Measurements from ENCODE around the gene PTPRN.

Gene PTPRN

GRCh38 chr2:219272356-219272755 lies 36.8 kb downstream of the PTPRN start:
- POLR2A ChIA-PET: interaction anchor here (1.0 kb wide), 1 partner anchor 27 kb away, joined by 3 read pairs; the partner anchor contains the start of genes GLB1L and STK16
- no peak for DNase-seq (ENCODE audit: extremely low spot score)
- TF ChIP-seq PKNOX1 (IDR thresholded peaks at IDR 0.05) (no peak), FOXA1 (IDR thresholded peaks at IDR 0.05) (no peak), HDGF (IDR thresholded peaks at IDR 0.05; ENCODE audit: borderline replicate concordance) (no peak), FOXK2 (IDR thresholded peaks at IDR 0.05) (no peak), ELF4 (IDR thresholded peaks at IDR 0.05) (no peak), LEF1 (IDR thresholded peaks at IDR 0.05; ENCODE audit: borderline replicate concordance) (no peak)
- CTCF ChIA-PET: no interaction called here

GRCh38 chr2:219271021-219271420 lies 38.2 kb downstream of the PTPRN start:
- no peak for TF ChIP-seq CTBP1 (IDR thresholded peaks at IDR 0.05; ENCODE audit: borderline replicate concordance)
- CTCF ChIA-PET: no interaction called here
- no peak for DNase-seq (ENCODE audit: extremely low spot score)
- POLR2A ChIA-PET: interaction anchor here (1.2 kb wide), 1 partner anchor 26 kb away, joined by 3 read pairs; the partner anchor contains the start of genes GLB1L and STK16

GRCh38 chr2:219270055-219270372 lies 39.2 kb downstream of the PTPRN start:
- ChIA-PET CTCF (no interaction called here), POLR2A (interaction anchor here (1.0 to 1.2 kb wide), 2 partner anchors 21 to 25 kb away, joined by 3 read pairs; partner anchors contain the start of genes GLB1L and STK16)
- no peak for DNase-seq (ENCODE audit: extremely low spot score)
- TF ChIP-seq SUZ12 (IDR thresholded peaks at IDR 0.05) (no peak), HDGF (IDR thresholded peaks at IDR 0.05; ENCODE audit: borderline replicate concordance) (no peak), FOXA1 (IDR thresholded peaks at IDR 0.05) (no peak), PKNOX1 (IDR thresholded peaks at IDR 0.05) (no peak), LEF1 (IDR thresholded peaks at IDR 0.05; ENCODE audit: borderline replicate concordance) (no peak), FOXK2 (IDR thresholded peaks at IDR 0.05) (no peak), BHLHE40 (IDR thresholded peaks at IDR 0.05; ENCODE audit: borderline replicate concordance) (no peak), TARDBP (IDR thresholded peaks at IDR 0.05) (no peak), ZNF384 (IDR thresholded peaks at IDR 0.05) (no peak), CTBP1 (IDR thresholded peaks at IDR 0.05; ENCODE audit: borderline replicate concordance) (no peak), ELF4 (IDR thresholded peaks at IDR 0.05) (no peak)

GRCh38 chr2:219269362-219270054 lies 39.7 kb downstream of the PTPRN start:
- TF ChIP-seq HDGF (IDR thresholded peaks at IDR 0.05; ENCODE audit: borderline replicate concordance) (no peak), NFRKB (IDR thresholded peaks at IDR 0.05) (no peak), L3MBTL2 (conservative IDR thresholded peaks at IDR 0.05) (no peak), BHLHE40 (IDR thresholded peaks at IDR 0.05; ENCODE audit: borderline replicate concordance) (no peak), SUZ12 (IDR thresholded peaks at IDR 0.05) (no peak), FOXM1 (IDR thresholded peaks at IDR 0.05; ENCODE audit: borderline replicate concordance) (no peak), CTBP1 (IDR thresholded peaks at IDR 0.05; ENCODE audit: borderline replicate concordance) (no peak), SP1 (IDR thresholded peaks at IDR 0.05) (no peak), TARDBP (IDR thresholded peaks at IDR 0.05) (no peak)
- no peak for DNase-seq (ENCODE audit: extremely low spot score)
- ChIA-PET CTCF (interaction anchor here (0.7 kb wide), 1 partner anchor 160 kb away, joined by 4 read pairs; no protein-coding TSS in a partner anchor), POLR2A (interaction anchor here (1.0 kb wide), 1 partner anchor 20 kb away, joined by 3 read pairs; no protein-coding TSS in a partner anchor)

- ChIA-PET POLR2A (no interaction called here), CTCF (interaction anchor here (1.2 kb wide), 1 partner anchor 9 kb away, joined by 3 read pairs; no protein-coding TSS in a partner anchor)
- TF ChIP-seq ARNT (IDR thresholded peaks at IDR 0.05): no peak
- no peak for TF ChIP-seq ELF4 (IDR thresholded peaks at IDR 0.05)
- TF ChIP-seq CTBP1 (IDR thresholded peaks at IDR 0.05; ENCODE audit: borderline replicate concordance): no peak
- TF ChIP-seq SUZ12 (IDR thresholded peaks at IDR 0.05): no peak
- no peak for TF ChIP-seq ZNF384 (IDR thresholded peaks at IDR 0.05)
- no peak for TF ChIP-seq LEF1 (IDR thresholded peaks at IDR 0.05; ENCODE audit: borderline replicate concordance)
- TF ChIP-seq PKNOX1 (IDR thresholded peaks at IDR 0.05): no peak
- TF ChIP-seq BHLHE40 (IDR thresholded peaks at IDR 0.05; ENCODE audit: borderline replicate concordance): no peak
- no peak for TF ChIP-seq TARDBP (IDR thresholded peaks at IDR 0.05)
- no peak for TF ChIP-seq SP1 (IDR thresholded peaks at IDR 0.05)
- no peak for TF ChIP-seq FOXM1 (IDR thresholded peaks at IDR 0.05; ENCODE audit: borderline replicate concordance)
- TF ChIP-seq FOXA1 (IDR thresholded peaks at IDR 0.05): no peak
- no peak for TF ChIP-seq L3MBTL2 (conservative IDR thresholded peaks at IDR 0.05)
- TF ChIP-seq FOXK2 (IDR thresholded peaks at IDR 0.05): no peak
- TF ChIP-seq NFRKB (IDR thresholded peaks at IDR 0.05): no peak
- no peak for TF ChIP-seq HDGF (IDR thresholded peaks at IDR 0.05; ENCODE audit: borderline replicate concordance)
- no peak for DNase-seq (ENCODE audit: extremely low spot score)
These were observed 40.9 kb downstream of the PTPRN start for GRCh38 chr2:219268294-219268693.

- no peak for DNase-seq (ENCODE audit: extremely low spot score)
- ChIA-PET POLR2A (interaction anchor here (1.5 kb wide), 1 partner anchor 12 kb away, joined by 3 read pairs; the partner anchor contains the start of gene DNAJB2), CTCF (interaction anchor here (1.0 to 1.3 kb wide), 2 partner anchors 11 to 28 kb away, joined by 3 read pairs; no protein-coding TSS in a partner anchor)
- TF ChIP-seq PKNOX1 (IDR thresholded peaks at IDR 0.05) (no peak), NFRKB (IDR thresholded peaks at IDR 0.05) (no peak), FOXK2 (IDR thresholded peaks at IDR 0.05) (no peak), ARNT (IDR thresholded peaks at IDR 0.05) (no peak), FOXA1 (IDR thresholded peaks at IDR 0.05) (no peak), BHLHE40 (IDR thresholded peaks at IDR 0.05; ENCODE audit: borderline replicate concordance) (no peak), HDGF (IDR thresholded peaks at IDR 0.05; ENCODE audit: borderline replicate concordance) (no peak), SUZ12 (IDR thresholded peaks at IDR 0.05) (no peak), L3MBTL2 (conservative IDR thresholded peaks at IDR 0.05) (no peak), TARDBP (IDR thresholded peaks at IDR 0.05) (no peak), SP1 (IDR thresholded peaks at IDR 0.05) (no peak), FOXM1 (IDR thresholded peaks at IDR 0.05; ENCODE audit: borderline replicate concordance) (no peak), CTBP1 (IDR thresholded peaks at IDR 0.05; ENCODE audit: borderline replicate concordance) (no peak), LEF1 (IDR thresholded peaks at IDR 0.05; ENCODE audit: borderline replicate concordance) (no peak)
These were observed 42.3 kb downstream of the PTPRN start for GRCh38 chr2:219266886-219267285.

All from HEK293T (cell line).